Colonic mucosa (tissue), 4 donors: ENCODE results near the gene RNF14. TPM values are rescaled to one million over a fixed set of nuclear protein-coding genes. Genes with fewer than 3 reads are reported as not detected.

Experiments used
- DNase-seq: peaks from one replicate; pipeline ENCODE4 v3.0.0-alpha.2; 2020
- H3K27ac ChIP-seq: fragments of 200-600 bp; one replicate; pipeline ENCODE4 v1.8.0; 2021
- H3K27me3 ChIP-seq: fragments of 200-600 bp; one replicate; pipeline ENCODE4 v1.8.0; 2021
- H3K36me3 ChIP-seq: fragments of 200-600 bp; one replicate; pipeline ENCODE4 v1.8.0; 2021
- H3K4me1 ChIP-seq: fragments of 200-600 bp; one replicate; pipeline ENCODE4 v1.8.0; 2021; ENCODE audit warnings: mild to moderate bottlenecking
- H3K4me3 ChIP-seq: fragments of 200-600 bp; one replicate; pipeline ENCODE4 v1.8.0; 2021
- H3K9ac ChIP-seq, 2 donors: one replicate each; pipeline ENCODE4 v1.7.0; 2013; ENCODE audit warnings: control low read depth in 2 of 2, low read depth in 2 of 2, low read length in 2 of 2
- H3K9me3 ChIP-seq: fragments of 200-600 bp; one replicate; pipeline ENCODE4 v1.8.0; 2021
- CTCF ChIP-seq: fragments of 200-600 bp; IDR thresholded peaks from one replicate; pipeline ENCODE4 v1.8.0; 2022; ENCODE audit warnings: antibody characterized with exemption, mild to moderate bottlenecking
- intact Hi-C: fragments of 100-400 bp; cut with DNase I; formaldehyde crosslinking; loops from one replicate; pipeline ENCODE4 v1.14.1; 2022
- total RNA-seq, 2 donors: library from RNA; stranded (reverse); fragmentation: NEBNext Ultra II Directional in 1 of 2; extraction: Animal tissue kit (Norgen Biotek cat#: 25700) in 1 of 2; gene quantifications; one replicate each; pipeline ENCODE4 v1.2.1, GENCODE V29; 2021
- donor health status: healthy.
- donor health status: DM: no; HTN: no; CAD: no.
- donor health status: DM: no; HTN: no; CAD: no.

The RNF14 gene
- total RNA-seq, 2 donors from 2014 or later, result 49.4 to 69.8 TPM

GRCh38 chr5:141957367-141957996, 11.4 kb upstream of the RNF14 start:
- H3K27ac ChIP-seq, result no peak overlapping the region
- H3K36me3 ChIP-seq, result no peaks in the 10 kb centered on the region
- no peaks in the 10 kb centered on the region for H3K27me3 ChIP-seq
- no peak for TF ChIP-seq CTCF
- intact Hi-C loops, result no loop called here
- no peak overlapping the region for H3K4me3 ChIP-seq
- H3K9me3 ChIP-seq, result no peaks in the 10 kb centered on the region
- DNase-seq, result no peak
- H3K9ac ChIP-seq, result peak overlapping the region in 1 of 2 donors; percentile 12
- H3K4me1 ChIP-seq, result no peaks in the 10 kb centered on the region

GRCh38 chr5:141958113-141958512, 10.8 kb upstream of the RNF14 start, which contains the start of gene PCDH12:
Gene PCDH12, minus strand, starts transcription at chr5:141958202. Its CDS starts 351 bp downstream, at chr5:141957851.
- intact Hi-C loops, result no loop called here
- H3K36me3 ChIP-seq, result no peaks in the 10 kb centered on the region
- H3K27me3 ChIP-seq, result no peaks in the 10 kb centered on the region
- no peak within 1 kb of the TSS for H3K4me3 ChIP-seq
- H3K9ac ChIP-seq, result peak within 1 kb of the TSS in 1 of 2 donors; percentile 12
- TF ChIP-seq CTCF, result no peak
- no peak for DNase-seq
- H3K4me1 ChIP-seq, result no peaks in the 10 kb centered on the region
- H3K9me3 ChIP-seq, result no peaks in the 10 kb centered on the region
- no peak within 1 kb of the TSS for H3K27ac ChIP-seq

- no peaks in the 10 kb centered on the region for H3K4me1 ChIP-seq
- H3K36me3 ChIP-seq, result no peaks in the 10 kb centered on the region
- no peak overlapping the region for H3K9ac ChIP-seq
- DNase-seq, result no peak
- TF ChIP-seq CTCF, result no peak
- no peaks in the 10 kb centered on the region for H3K9me3 ChIP-seq
- no peak overlapping the region for H3K27ac ChIP-seq
- intact Hi-C loops, result no loop called here
- no peaks in the 10 kb centered on the region for H3K27me3 ChIP-seq
- no peak overlapping the region for H3K4me3 ChIP-seq
Observed at GRCh38 chr5:141958546-141959172, 10.2 kb upstream of the RNF14 start.

GRCh38 chr5:141960018-141960417, 8.9 kb upstream of the RNF14 start:
- no peaks in the 10 kb centered on the region for H3K4me1 ChIP-seq
- intact Hi-C loops, result loop anchor here (2.0 to 10.0 kb wide), 3 partner anchors 71 to 267 kb away; no protein-coding TSS in a partner anchor
- no peak overlapping the region for H3K9ac ChIP-seq
- H3K27me3 ChIP-seq, result no peaks in the 10 kb centered on the region
- H3K4me3 ChIP-seq, result no peak overlapping the region
- H3K9me3 ChIP-seq, result no peaks in the 10 kb centered on the region
- no peak for TF ChIP-seq CTCF
- no peak for DNase-seq
- no peak overlapping the region for H3K27ac ChIP-seq
- H3K36me3 ChIP-seq, result no peaks in the 10 kb centered on the region

GRCh38 chr5:141960449-141961323, 8.2 kb upstream of the RNF14 start:
- no peak overlapping the region for H3K27ac ChIP-seq
- intact Hi-C loops, result loop anchor here (2.0 to 10.0 kb wide), 3 partner anchors 72 to 268 kb away; no protein-coding TSS in a partner anchor
- DNase-seq, result peak; percentile 94

More at GRCh38 chr5:141960449-141961323, 8.2 kb upstream of the RNF14 start:
- Histone ChIP-seq H3K9ac (no peak overlapping the region), H3K36me3 (no peaks in the 10 kb centered on the region), H3K4me1 (no peaks in the 10 kb centered on the region), H3K27me3 (no peaks in the 10 kb centered on the region), H3K9me3 (no peaks in the 10 kb centered on the region), H3K4me3 (no peak overlapping the region)
- peak; percentile 87 for TF ChIP-seq CTCF
